ES-I3 (cell line): Measurements from ENCODE around the gene RUVBL2.

Experiments used
- H3K36me3 ChIP-seq: 2 replicates; pipeline ENCODE4 v1.6.1; 2013; ENCODE audit warnings: mild to moderate bottlenecking, low read length, control low read depth, moderate library complexity; ENCODE audit not compliant: insufficient read depth
- H3K4me1 ChIP-seq: 2 replicates; pipeline ENCODE4 v1.6.1; 2013; ENCODE audit warnings: mild to moderate bottlenecking, control low read depth, low read length; ENCODE audit not compliant: insufficient read depth
- H3K9ac ChIP-seq: 2 replicates; pipeline ENCODE4 v1.6.1; 2013; ENCODE audit warnings: low read depth, mild to moderate bottlenecking, low read length, moderate library complexity
- H3K9me3 ChIP-seq: 2 replicates; pipeline ENCODE4 v1.6.1; 2013; ENCODE audit warnings: mild to moderate bottlenecking, low read length, moderate library complexity; ENCODE audit not compliant: control insufficient read depth, insufficient read depth

RUVBL2 gene

GRCh38 chr19:48993175-48994034, at the start of gene RUVBL2, which contains the start of gene GYS1:
TSS of gene RUVBL2 (plus strand) at chr19:48993887. CDS start at chr19:48993912, 25 bp downstream.
TSS of gene GYS1 (minus strand) at chr19:48993309. CDS start at chr19:48993112, 197 bp downstream.
- H3K4me1 ChIP-seq: peaks cover 8% of the 10 kb centered on the region; the same call in 1 of the 2 replicates
- H3K9ac ChIP-seq: peak within 1 kb of the TSS; percentile 96
- no peaks in the 10 kb centered on the region for H3K9me3 ChIP-seq
- peaks cover 2% of the 10 kb centered on the region; the same call in 1 of the 2 replicates for H3K36me3 ChIP-seq

- no peaks in the 10 kb centered on the region; the same call in 1 of the 2 replicates for H3K9me3 ChIP-seq
- no peaks in the 10 kb centered on the region for H3K36me3 ChIP-seq
Observed at GRCh38 chr19:48945415-48945814, 48.3 kb upstream of the RUVBL2 start.

GRCh38 chr19:48945817-48946216, 47.9 kb upstream of the RUVBL2 start:
- H3K4me1 ChIP-seq: no peaks in the 10 kb centered on the region
- H3K9me3 ChIP-seq: no peaks in the 10 kb centered on the region; the same call in 1 of the 2 replicates
- H3K36me3 ChIP-seq: no peaks in the 10 kb centered on the region
- H3K9ac ChIP-seq: no peak overlapping the region

More at GRCh38 chr19:48945415-48945814, 48.3 kb upstream of the RUVBL2 start:
- no peak overlapping the region for H3K9ac ChIP-seq
- H3K4me1 ChIP-seq: no peaks in the 10 kb centered on the region

- H3K9ac ChIP-seq: no peak overlapping the region
- H3K4me1 ChIP-seq: no peaks in the 10 kb centered on the region
- no peaks in the 10 kb centered on the region; the same call in 1 of the 2 replicates for H3K9me3 ChIP-seq
- no peaks in the 10 kb centered on the region for H3K36me3 ChIP-seq
Observed at GRCh38 chr19:48946463-48947257, 47.0 kb upstream of the RUVBL2 start.

GRCh38 chr19:48947258-48947542, 46.5 kb upstream of the RUVBL2 start:
- Histone ChIP-seq H3K4me1 (no peaks in the 10 kb centered on the region), H3K36me3 (no peaks in the 10 kb centered on the region), H3K9me3 (no peaks in the 10 kb centered on the region; the same call in 1 of the 2 replicates)

GRCh38 chr19:48950159-48950558, 43.5 kb upstream of the RUVBL2 start:
- Histone ChIP-seq H3K9ac (no peak overlapping the region), H3K9me3 (no peaks in the 10 kb centered on the region; the same call in 1 of the 2 replicates), H3K36me3 (no peaks in the 10 kb centered on the region), H3K4me1 (no peaks in the 10 kb centered on the region)

More at GRCh38 chr19:48947258-48947542, 46.5 kb upstream of the RUVBL2 start:
- no peak overlapping the region for H3K9ac ChIP-seq

GRCh38 chr19:48950830-48951519, 42.7 kb upstream of the RUVBL2 start:
- no peak overlapping the region for H3K9ac ChIP-seq
- no peaks in the 10 kb centered on the region; the same call in 1 of the 2 replicates for H3K9me3 ChIP-seq
- H3K4me1 ChIP-seq: peaks cover 7% of the 10 kb centered on the region; the same call in 1 of the 2 replicates

GRCh38 chr19:48953141-48953540, 40.5 kb upstream of the RUVBL2 start:
- H3K4me1 ChIP-seq: peaks cover 10% of the 10 kb centered on the region; the same call in 1 of the 2 replicates
- H3K9ac ChIP-seq: no peak overlapping the region

More at GRCh38 chr19:48950830-48951519, 42.7 kb upstream of the RUVBL2 start:
- H3K36me3 ChIP-seq: peaks cover 5% of the 10 kb centered on the region; the same call in 1 of the 2 replicates

GRCh38 chr19:48953990-48954594, 39.6 kb upstream of the RUVBL2 start:
- H3K9me3 ChIP-seq: no peaks in the 10 kb centered on the region
- H3K4me1 ChIP-seq: peaks cover 10% of the 10 kb centered on the region; the same call in 1 of the 2 replicates
- H3K36me3 ChIP-seq: peaks cover 20% of the 10 kb centered on the region
- peak overlapping the region; percentile 96 for H3K9ac ChIP-seq

More at GRCh38 chr19:48953141-48953540, 40.5 kb upstream of the RUVBL2 start:
- Histone ChIP-seq H3K9me3 (no peaks in the 10 kb centered on the region), H3K36me3 (peaks cover 19% of the 10 kb centered on the region)

- Histone ChIP-seq H3K4me1 (peaks cover 10% of the 10 kb centered on the region; the same call in 1 of the 2 replicates), H3K9ac (peak within 1 kb of the TSS; percentile 96), H3K36me3 (peaks cover 20% of the 10 kb centered on the region), H3K9me3 (no peaks in the 10 kb centered on the region)
Observed at GRCh38 chr19:48954595-48955307, 38.9 kb upstream of the RUVBL2 start, which contains the start of gene BAX. TSS of gene BAX (plus strand) at chr19:48954875. CDS start at chr19:48954929, 54 bp downstream.

GRCh38 chr19:48955308-48955958, 38.3 kb upstream of the RUVBL2 start:
- Histone ChIP-seq H3K9ac (peak overlapping the region; percentile 96), H3K4me1 (peaks cover 10% of the 10 kb centered on the region; the same call in 1 of the 2 replicates), H3K36me3 (peaks cover 20% of the 10 kb centered on the region), H3K9me3 (no peaks in the 10 kb centered on the region)

GRCh38 chr19:48958006-48958405, 35.7 kb upstream of the RUVBL2 start:
- Histone ChIP-seq H3K9ac (no peak overlapping the region), H3K4me1 (peaks cover 17% of the 10 kb centered on the region; the same call in 1 of the 2 replicates), H3K9me3 (no peaks in the 10 kb centered on the region), H3K36me3 (peaks cover 20% of the 10 kb centered on the region)
